Fibroblast of the aortic adventitia (primary cell): Measurements from ENCODE around the gene SGIP1. TPM values are rescaled to one million over a fixed set of nuclear protein-coding genes. Genes with fewer than 3 reads are reported as not detected.

Experiments used
- DNase-seq: peaks from one replicate; pipeline ENCODE4 v3.0.0-alpha.2; 2010; ENCODE audit warnings: low read depth
- H3K4me3 ChIP-seq: 2 replicates; pipeline ENCODE4 v1.5.1; 2011; ENCODE audit warnings: low read depth, mild to moderate bottlenecking, control low read depth, low read length, moderate library complexity
- CTCF ChIP-seq: IDR thresholded peaks from 2 replicates; pipeline ENCODE4 v1.5.1; 2011; ENCODE audit warnings: mild to moderate bottlenecking, low read length, control low read depth, inconsistent platforms; ENCODE audit not compliant: insufficient read depth
- total RNA-seq: library from RNA; depleted of rRNA; stranded (reverse); fragments of >200 nt; gene quantifications from 2 replicates; pipeline ENCODE4 v1.2.3, GENCODE V29; 2012; ENCODE audit warnings: low replicate concordance

The SGIP1 gene, protein sequence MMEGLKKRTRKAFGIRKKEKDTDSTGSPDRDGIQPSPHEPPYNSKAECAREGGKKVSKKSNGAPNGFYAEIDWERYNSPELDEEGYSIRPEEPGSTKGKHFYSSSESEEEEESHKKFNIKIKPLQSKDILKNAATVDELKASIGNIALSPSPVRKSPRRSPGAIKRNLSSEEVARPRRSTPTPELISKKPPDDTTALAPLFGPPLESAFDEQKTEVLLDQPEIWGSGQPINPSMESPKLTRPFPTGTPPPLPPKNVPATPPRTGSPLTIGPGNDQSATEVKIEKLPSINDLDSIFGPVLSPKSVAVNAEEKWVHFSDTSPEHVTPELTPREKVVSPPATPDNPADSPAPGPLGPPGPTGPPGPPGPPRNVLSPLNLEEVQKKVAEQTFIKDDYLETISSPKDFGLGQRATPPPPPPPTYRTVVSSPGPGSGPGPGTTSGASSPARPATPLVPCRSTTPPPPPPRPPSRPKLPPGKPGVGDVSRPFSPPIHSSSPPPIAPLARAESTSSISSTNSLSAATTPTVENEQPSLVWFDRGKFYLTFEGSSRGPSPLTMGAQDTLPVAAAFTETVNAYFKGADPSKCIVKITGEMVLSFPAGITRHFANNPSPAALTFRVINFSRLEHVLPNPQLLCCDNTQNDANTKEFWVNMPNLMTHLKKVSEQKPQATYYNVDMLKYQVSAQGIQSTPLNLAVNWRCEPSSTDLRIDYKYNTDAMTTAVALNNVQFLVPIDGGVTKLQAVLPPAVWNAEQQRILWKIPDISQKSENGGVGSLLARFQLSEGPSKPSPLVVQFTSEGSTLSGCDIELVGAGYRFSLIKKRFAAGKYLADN
- 2.1 and 21.1 TPM in 2 replicates for total RNA-seq

GRCh38 chr1:66533804-66534740, at the start of gene SGIP1:
Gene SGIP1 (plus strand): TSS chr1:66534153. CDS start chr1:66534359, 206 bp downstream.
- peak within 1 kb of the TSS; percentile 60 for H3K4me3 ChIP-seq
- TF ChIP-seq CTCF: no peak
- DNase-seq: peak; percentile 54

GRCh38 chr1:66489151-66489550, 44.8 kb upstream of the SGIP1 start:
- peak; percentile 33 for DNase-seq
- H3K4me3 ChIP-seq: no peak overlapping the region
- TF ChIP-seq CTCF: no peak

DNA sequence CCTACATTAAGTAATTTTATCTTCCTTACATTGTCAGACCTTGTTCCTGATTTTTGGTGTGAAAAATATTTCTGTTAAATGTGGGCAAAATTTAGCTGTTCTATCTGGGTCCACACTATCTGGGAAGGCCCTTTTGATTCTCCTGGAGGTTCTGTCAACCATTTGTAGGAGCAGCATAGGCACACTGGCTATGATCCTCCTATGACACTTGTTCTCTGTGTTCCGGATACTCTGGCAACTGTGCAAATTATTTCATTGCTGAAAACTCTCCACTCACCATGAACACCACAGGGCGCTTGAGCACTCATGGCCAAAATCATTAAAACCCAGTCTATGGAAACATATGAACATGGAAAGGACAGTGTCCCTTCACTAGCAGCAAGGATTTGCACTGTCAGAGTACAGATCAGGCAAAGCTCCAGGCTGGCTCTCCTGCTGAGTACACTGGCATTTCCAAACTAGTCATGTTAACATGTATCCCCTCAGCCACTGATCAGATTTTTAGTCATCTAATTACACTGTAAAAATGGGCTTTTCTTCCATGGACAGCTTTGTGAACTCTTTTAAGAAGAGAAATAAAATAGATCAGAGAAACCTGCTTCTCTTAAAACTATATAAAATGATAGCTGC, 43.9 kb upstream of the SGIP1 start:
- DNase-seq: no peak
- no peak for TF ChIP-seq CTCF

GRCh38 chr1:66490816-66491215, 43.1 kb upstream of the SGIP1 start:
- H3K4me3 ChIP-seq: no peak overlapping the region
- TF ChIP-seq CTCF: no peak
- peak; percentile 55 for DNase-seq

More for the DNA sequence above, 43.9 kb upstream of the SGIP1 start:
- H3K4me3 ChIP-seq: no peak overlapping the region

DNA sequence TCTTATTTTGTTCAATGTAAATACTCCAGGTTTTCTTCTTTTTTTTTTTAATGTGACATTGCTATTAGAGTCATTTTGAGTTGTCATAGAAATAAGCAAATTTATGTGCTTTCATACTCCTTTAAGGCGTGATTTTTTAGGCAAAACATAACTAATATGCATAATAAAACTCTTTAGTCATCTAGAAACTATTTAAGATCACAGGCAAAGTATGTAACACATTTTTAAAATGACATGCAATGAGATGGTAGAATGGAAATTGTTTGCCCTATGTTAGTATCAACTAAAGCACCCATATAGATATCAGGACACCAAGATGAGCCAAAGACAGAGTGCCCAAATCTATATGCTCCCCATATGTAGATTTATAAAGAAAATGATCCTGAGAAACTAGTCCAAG, 41.5 kb upstream of the SGIP1 start:
- DNase-seq: no peak
- H3K4me3 ChIP-seq: no peak overlapping the region
- TF ChIP-seq CTCF: no peak

DNA sequence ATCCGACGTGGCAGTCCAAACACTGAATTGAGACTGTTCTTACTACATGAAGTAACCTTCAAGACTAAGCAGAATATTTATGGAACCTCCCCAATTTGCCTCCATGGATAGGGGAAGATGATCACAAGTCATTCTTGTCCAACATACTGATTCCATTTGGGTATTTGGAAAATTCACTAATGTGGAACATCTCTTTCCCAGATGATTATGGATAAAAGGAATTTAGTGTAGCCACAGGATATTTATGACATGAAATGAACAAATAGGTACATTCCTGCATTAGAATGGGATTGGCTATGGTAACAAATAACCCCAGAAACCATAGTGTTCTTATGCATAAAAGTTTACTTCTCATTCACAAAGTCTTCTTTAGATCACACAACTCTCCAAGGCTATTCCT, 40.2 kb upstream of the SGIP1 start:
- no peak overlapping the region for H3K4me3 ChIP-seq
- no peak for DNase-seq
- TF ChIP-seq CTCF: no peak
